Astrocyte of the cerebellum (primary cell): ENCODE data around the gene SLC5A3.
A peak's percentile ranks its signal among the peaks of the same experiment; 100 is the strongest.

Experiments used
- DNase-seq: peaks from one replicate; pipeline ENCODE4 v3.0.0-alpha.2; 2011; ENCODE audit warnings: low read depth
- H3K4me3 ChIP-seq: 2 replicates; pipeline ENCODE4 v1.5.1; 2011; ENCODE audit warnings: mild to moderate bottlenecking, low read depth, low read length, moderate library complexity
- CTCF ChIP-seq: IDR thresholded peaks from 2 replicates; pipeline ENCODE4 v1.5.1; 2012; ENCODE audit warnings: low read length, low read depth, moderate library complexity, mild to moderate bottlenecking; ENCODE audit errors: missing control alignments
- in situ Hi-C: cut with HindIII; loops from 2 replicates; pipeline ENCODE4 v1.10.0; 2017; ENCODE audit warnings: low sequenced_read_pairs

The SLC5A3 gene

GRCh38 chr21:34073032-34073748, at the start of gene SLC5A3, which contains the start of gene MRPS6:
TSS of gene SLC5A3 (plus strand) at chr21:34073578. CDS start at chr21:34095199, 21,621 bp downstream.
TSS of gene MRPS6 (plus strand) at chr21:34073578. CDS start at chr21:34073701, 123 bp downstream.
- H3K4me3 ChIP-seq: peak within 1 kb of the TSS; percentile 74
- in situ Hi-C loops: no loop called here
- TF ChIP-seq CTCF: no peak
- peak; percentile 44 for DNase-seq

GRCh38 chr21:34023691-34024373, 49.5 kb upstream of the SLC5A3 start:
- H3K4me3 ChIP-seq: no peak overlapping the region
- in situ Hi-C loops: no loop called here
- DNase-seq: no peak
- no peak for TF ChIP-seq CTCF

GRCh38 chr21:34024374-34024693, 49.0 kb upstream of the SLC5A3 start:
- H3K4me3 ChIP-seq: no peak overlapping the region
- DNase-seq: no peak
- TF ChIP-seq CTCF: no peak
- in situ Hi-C loops: no loop called here

- no peak for DNase-seq
- in situ Hi-C loops: no loop called here
- TF ChIP-seq CTCF: no peak
- no peak overlapping the region for H3K4me3 ChIP-seq
These were observed 45.5 kb upstream of the SLC5A3 start for GRCh38 chr21:34027721-34028461.

GRCh38 chr21:34029743-34030528, 43.4 kb upstream of the SLC5A3 start:
- TF ChIP-seq CTCF: no peak
- in situ Hi-C loops: no loop called here
- DNase-seq: no peak
- no peak overlapping the region for H3K4me3 ChIP-seq

- no peak for TF ChIP-seq CTCF
These were observed 41.5 kb upstream of the SLC5A3 start for GRCh38 chr21:34031835-34032370.

More at GRCh38 chr21:34031835-34032370, 41.5 kb upstream of the SLC5A3 start:
- DNase-seq: no peak
- H3K4me3 ChIP-seq: no peak overlapping the region
- in situ Hi-C loops: no loop called here
